ENCODE data around the gene STRC. TPM values are rescaled to one million over a fixed set of nuclear protein-coding genes. Genes with fewer than 3 reads are reported as not detected.
A peak's percentile ranks its signal among the peaks of the same experiment; 100 is the strongest.
"Not testable (repeated sequence)": the region's sequence is repeated elsewhere in the genome, so short reads cannot be mapped to it uniquely, and the experiment has no call there.

Gene STRC
- total RNA-seq (10 to 100 TPM; 10.1 to 20.1 TPM), polyA plus RNA-seq (ENCODE audit: insufficient read depth, low read depth, low replicate concordance) (10.6 TPM)
- long read RNA-seq, donor 1, result 0 reads
- long read RNA-seq, donor 2, result 0 reads

- H3K36me3 ChIP-seq (ENCODE audit: low read depth, missing control alignments); H3K27ac ChIP-seq; DNase-seq; H3K4me3 ChIP-seq; intact Hi-C loops (cut with DNase I; ENCODE audit: low total_unique reads); H3K9me3 ChIP-seq; H3K27me3 ChIP-seq; H3K4me1 ChIP-seq: not testable (repeated sequence)
- no CpG with 5 or more reads among the region's 2 CpGs for WGBS, 2 donors
Measured at GRCh38 chr15:43618700-43619099, at the start of gene STRC. STRC (minus strand) TSS chr15:43618800; CDS start chr15:43618722, 78 bp downstream.

- intact Hi-C loops (cut with DNase I; ENCODE audit: low total_unique reads); H3K27ac ChIP-seq; H3K4me1 ChIP-seq; DNase-seq; H3K36me3 ChIP-seq (ENCODE audit: low read depth, missing control alignments); H3K27me3 ChIP-seq; H3K9me3 ChIP-seq; H3K4me3 ChIP-seq: not testable (repeated sequence)
- no CpG with 5 or more reads among the region's 1 CpG for WGBS, 2 donors
Measured at GRCh38 chr15:43666177-43666576, 47.6 kb upstream of the STRC start.

- DNase-seq; H3K36me3 ChIP-seq (ENCODE audit: low read depth, missing control alignments); H3K4me3 ChIP-seq; H3K9me3 ChIP-seq; H3K27me3 ChIP-seq; H3K27ac ChIP-seq; intact Hi-C loops (cut with DNase I; ENCODE audit: low total_unique reads); H3K4me1 ChIP-seq: not testable (repeated sequence)
- WGBS, 2 donors, result no CpG with 5 or more reads among the region's 8 CpGs
Measured at GRCh38 chr15:43663333-43663732, 44.7 kb upstream of the STRC start.

DNA sequence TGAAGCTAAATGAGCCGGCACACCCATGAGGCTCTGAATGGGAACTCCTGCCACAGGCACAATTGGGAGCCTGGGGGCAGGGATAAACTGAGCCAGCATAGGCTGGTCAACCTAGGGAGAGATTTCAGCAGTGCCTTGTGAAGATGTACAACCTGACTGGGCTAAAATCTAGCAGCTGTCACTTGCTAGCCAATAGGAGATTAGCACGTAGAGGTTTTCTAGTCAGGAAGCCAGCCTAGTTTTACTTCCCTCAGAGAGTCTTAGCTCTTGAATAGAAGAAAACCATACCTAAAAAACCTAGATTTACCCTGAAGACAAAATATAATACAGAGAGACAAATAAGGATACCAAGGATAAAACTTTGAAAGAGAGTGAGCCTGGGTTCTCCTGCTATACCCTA, 43.7 kb upstream of the STRC start:
- not testable (repeated sequence) for H3K27me3 ChIP-seq
- whole genome bisulfite sequencing, 2 donors, result no CpG with 5 or more reads among the region's 2 CpGs

GRCh38 chr15:43659727-43660126, 41.1 kb upstream of the STRC start:
- H3K27me3 ChIP-seq; H3K36me3 ChIP-seq (ENCODE audit: low read depth, missing control alignments); intact Hi-C loops (cut with DNase I; ENCODE audit: low total_unique reads); H3K9me3 ChIP-seq; H3K4me1 ChIP-seq; DNase-seq; H3K27ac ChIP-seq; H3K4me3 ChIP-seq: not testable (repeated sequence)
- WGBS, 2 donors, result no CpG with 5 or more reads among the region's 10 CpGs

More for the DNA sequence above, 43.7 kb upstream of the STRC start:
- intact Hi-C loops (cut with DNase I; ENCODE audit: low total_unique reads); H3K4me3 ChIP-seq; DNase-seq; H3K36me3 ChIP-seq (ENCODE audit: low read depth, missing control alignments); H3K4me1 ChIP-seq; H3K27ac ChIP-seq; H3K9me3 ChIP-seq: not testable (repeated sequence)

DNA sequence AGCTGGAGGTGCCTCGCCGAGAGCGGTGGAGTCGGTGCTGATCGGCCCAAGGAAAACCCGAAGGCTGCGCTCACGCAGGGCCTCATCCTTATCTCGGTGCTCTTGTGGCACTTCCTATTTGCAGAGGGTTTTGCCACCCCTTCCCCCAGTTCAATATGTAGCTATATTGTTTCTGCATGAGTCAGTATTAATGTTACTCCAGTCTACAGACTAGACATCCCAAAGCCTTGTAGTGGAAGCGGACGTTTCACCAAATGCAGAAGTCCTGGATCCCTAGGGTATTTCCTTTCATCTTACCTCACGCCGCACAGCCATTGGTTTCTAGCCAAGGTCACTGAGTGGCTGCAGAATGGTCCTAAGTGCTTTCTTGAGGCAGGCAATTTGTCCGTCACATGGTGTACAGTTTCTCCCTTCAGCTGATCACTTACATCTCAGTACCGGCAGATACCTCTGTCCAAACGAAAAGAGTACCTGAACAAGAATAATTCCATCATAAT, 30.9 kb upstream of the STRC start:
- H3K27me3 ChIP-seq; H3K27ac ChIP-seq; intact Hi-C loops (cut with DNase I; ENCODE audit: low total_unique reads); H3K4me1 ChIP-seq; DNase-seq; H3K9me3 ChIP-seq; H3K36me3 ChIP-seq (ENCODE audit: low read depth, missing control alignments): not testable (repeated sequence)
- WGBS, 2 donors, result 71 to 86% methylated on average over 16 of the region's 16 CpGs
- peak overlapping the region; percentile 31 to 53 for H3K4me3 ChIP-seq

- H3K9me3 ChIP-seq, result no peaks in the 10 kb centered on the region
- no peaks in the 10 kb centered on the region for H3K4me1 ChIP-seq
- intact Hi-C loops (cut with DNase I; ENCODE audit: low total_unique reads), result no loop called here
- H3K27ac ChIP-seq, result no peak within 1 kb of the TSS
- no peaks in the 10 kb centered on the region for H3K36me3 ChIP-seq (ENCODE audit: low read depth, missing control alignments)
- peak; percentile 70 for DNase-seq
- peak within 1 kb of the TSS; percentile 31 to 53 for H3K4me3 ChIP-seq
- no peaks in the 10 kb centered on the region for H3K27me3 ChIP-seq
- no peak for TF ChIP-seq CTCF (IDR thresholded peaks at IDR 0.05)
- no peak for TF ChIP-seq POLR2A (IDR thresholded peaks at IDR 0.05)
- 77% methylated on average over 35 to 84 of the region's 85 CpGs for WGBS, 2 donors
Measured at GRCh38 chr15:43648649-43649429, 30.2 kb upstream of the STRC start, which contains the start of gene CATSPER2. CATSPER2 (minus strand) TSS chr15:43648844; CDS start chr15:43648061, 783 bp downstream.

- intact Hi-C loops (cut with DNase I; ENCODE audit: low total_unique reads); H3K9me3 ChIP-seq; H3K36me3 ChIP-seq (ENCODE audit: low read depth, missing control alignments); H3K27me3 ChIP-seq; DNase-seq; H3K4me3 ChIP-seq; H3K27ac ChIP-seq; H3K4me1 ChIP-seq: not testable (repeated sequence)
- 77 to 83% methylated on average over 8 of the region's 8 CpGs for WGBS, 2 donors
Measured at GRCh38 chr15:43638464-43639204, 20.0 kb upstream of the STRC start.

DNA sequence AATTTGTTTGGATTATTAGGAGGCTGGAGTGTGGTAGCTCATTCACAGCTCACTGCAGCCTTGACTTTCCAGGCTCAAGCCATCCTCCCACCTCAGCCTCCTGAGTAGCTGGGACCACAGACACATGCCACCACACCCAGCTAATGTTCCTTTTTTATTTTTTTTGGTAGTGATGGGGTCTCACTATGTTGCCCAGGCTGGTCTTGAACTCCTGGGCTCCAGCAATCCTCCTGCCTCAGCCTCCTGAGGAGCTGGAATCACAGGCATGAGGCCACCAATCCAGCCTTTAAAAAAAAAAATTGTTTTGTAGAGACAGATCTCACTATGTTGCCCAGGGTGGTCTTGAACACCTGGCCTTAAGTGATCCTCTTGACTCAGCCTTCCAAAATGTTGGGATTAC, 8.3 kb upstream of the STRC start:
- H3K36me3 ChIP-seq (ENCODE audit: low read depth, missing control alignments); H3K4me1 ChIP-seq; H3K9me3 ChIP-seq; H3K27me3 ChIP-seq; intact Hi-C loops (cut with DNase I; ENCODE audit: low total_unique reads); H3K4me3 ChIP-seq; H3K27ac ChIP-seq; DNase-seq: not testable (repeated sequence)

All from testis (tissue), 5 donors.